Measurements from ENCODE around the gene IRX4. TPM values are rescaled to one million over a fixed set of nuclear protein-coding genes. Genes with fewer than 3 reads are reported as not detected.
A peak's percentile ranks its signal among the peaks of the same experiment; 100 is the strongest.

IRX4 gene
- total and polyA plus RNA-seq, 2 of the 4 experiments (the other 2 are of a cell fraction) = not detected

- no TSS peak for BruUV-seq (replicated peaks)
- Histone ChIP-seq H4K5ac (ENCODE audit: low read depth, low read length) (no peak overlapping the region), H3K4me1 (ENCODE audit: control insufficient read depth, insufficient read depth, low read length) (no peaks in the 10 kb centered on the region), H3K9me1 (ENCODE audit: insufficient read depth, low read length) (no peaks in the 10 kb centered on the region), H3K4ac (ENCODE audit: low read depth, low read length) (no peak overlapping the region), H2BK5ac (ENCODE audit: low read depth, low read length, poor library complexity, severe bottlenecking) (no peak overlapping the region), H3K79me1 (ENCODE audit: low read depth in 1 of 2, low read length in 2 of 2) (no peaks in the 10 kb centered on the region), H4K91ac (ENCODE audit: insufficient read depth, low read depth, low read length) (no peak overlapping the region), H3K9me3 (ENCODE audit: control insufficient read depth, insufficient read depth, low read length) (no peaks in the 10 kb centered on the region), H2BK120ac (ENCODE audit: low read depth, low read length) (no peak overlapping the region), H3K18ac (ENCODE audit: low read depth, low read length) (no peak overlapping the region), H3K27me3 (ENCODE audit: control insufficient read depth, insufficient read depth, low read length) (peaks cover 58% of the 10 kb centered on the region), H2AK9ac (replicated peaks; ENCODE audit: low read depth, low read length, poor library complexity) (no peak overlapping the region), H2BK20ac (ENCODE audit: low read depth, low read length) (no peak overlapping the region), H3K9ac (ENCODE audit: low read depth, low read length) (no peak overlapping the region), H3K23ac (ENCODE audit: low read depth, low read length) (no peak overlapping the region), H2AK5ac (ENCODE audit: low read depth, low read length) (no peak overlapping the region), H3K27ac (ENCODE audit: insufficient read depth, low read length) (no peak overlapping the region), H4K20me1 (ENCODE audit: insufficient read depth, low read length) (no peaks in the 10 kb centered on the region), H3K36me3 (ENCODE audit: control insufficient read depth, insufficient read depth, low read length) (no peaks in the 10 kb centered on the region), H2BK15ac (ENCODE audit: low read depth, low read length) (no peak overlapping the region), H3K4me3 (ENCODE audit: insufficient read depth, low read depth, low read length) (no peak overlapping the region), H4K8ac (ENCODE audit: low read depth in 2 of 2, low read length in 2 of 2) (no peak overlapping the region), H3K56ac (ENCODE audit: extremely low read depth, insufficient read depth, low read length) (no peak overlapping the region), H3K4me2 (ENCODE audit: low read depth, low read length) (no peak overlapping the region), H2AFZ (replicated peaks; ENCODE audit: low read length, poor library complexity) (peak overlapping the region; percentile 23), H3K14ac (replicated peaks; ENCODE audit: low read depth, low read length) (no peak overlapping the region)
- POLR2A ChIA-PET (ENCODE audit: unreplicated experiment) = no interaction called here
- ATAC-seq (ENCODE audit: low read depth) (no peak), DNase-seq (no peak)
- in situ Hi-C loops (cut with MboI; ENCODE audit: low sequenced_read_pairs) (no loop called here), dilution Hi-C loops (cut with HindIII; ENCODE audit: low sequenced_read_pairs, unreplicated experiment) (no loop called here), intact Hi-C loops (cut with micrococcal nuclease) (no loop called here)
- WGBS, 2 experiments (ENCODE audit: extremely low coverage in 2 of 2, insufficient read length in 1 of 2) = 62% methylated on average over 9 of the region's 32 CpGs; no CpG with 5 or more reads in 1 of the 2 experiments
- CTCF ChIA-PET = no interaction called here
- TF ChIP-seq MAFK (IDR thresholded peaks at IDR 0.05; ENCODE audit: low read depth, low read length) = no peak
- no peak for TF ChIP-seq POLR2A (IDR thresholded peaks at IDR 0.05; ENCODE audit: low read depth, low read length)
- no peak for TF ChIP-seq CHD1 (IDR thresholded peaks at IDR 0.05; ENCODE audit: low read depth, low read length)
- no peak for TF ChIP-seq MAZ (IDR thresholded peaks at IDR 0.05; ENCODE audit: borderline replicate concordance, low read depth, low read length)
- TF ChIP-seq ELK1 (IDR thresholded peaks at IDR 0.05; ENCODE audit: borderline replicate concordance, low read depth, low read length) = no peak
- no peak for TF ChIP-seq BHLHE40 (IDR thresholded peaks at IDR 0.05; ENCODE audit: low read depth, low read length)
- no peak for TF ChIP-seq RFX5 (IDR thresholded peaks at IDR 0.05; ENCODE audit: low read depth, low read length)
- no peak for TF ChIP-seq NFE2L2 (IDR thresholded peaks at IDR 0.05; ENCODE audit: low read depth, low read length)
- no peak for TF ChIP-seq RCOR1 (IDR thresholded peaks at IDR 0.05; ENCODE audit: insufficient replicate concordance, low read length)
- no peak for TF ChIP-seq USF2 (IDR thresholded peaks at IDR 0.05; ENCODE audit: low read depth, low read length)
- TF ChIP-seq FOS (IDR thresholded peaks at IDR 0.05; ENCODE audit: low read depth, low read length) = no peak
- no peak for TF ChIP-seq MXI1 (IDR thresholded peaks at IDR 0.05; ENCODE audit: borderline replicate concordance, low read depth, low read length)
These were observed 45.5 kb downstream of the IRX4 start for GRCh38 chr5:1836891-1837880.
